GM12892 (cell line): ENCODE results near the gene ITIH3.

Source experiments
- POLR2A ChIP-seq: IDR thresholded peaks from 2 replicates; pipeline ENCODE4 v1.6.1; 2011; ENCODE audit warnings: low read depth, low read length, control low read depth
- TAF1 ChIP-seq: IDR thresholded peaks from 2 replicates; pipeline ENCODE4 v1.6.1; 2011; ENCODE audit warnings: low read depth, mild to moderate bottlenecking, control low read depth, low read length, borderline replicate concordance

DNA sequence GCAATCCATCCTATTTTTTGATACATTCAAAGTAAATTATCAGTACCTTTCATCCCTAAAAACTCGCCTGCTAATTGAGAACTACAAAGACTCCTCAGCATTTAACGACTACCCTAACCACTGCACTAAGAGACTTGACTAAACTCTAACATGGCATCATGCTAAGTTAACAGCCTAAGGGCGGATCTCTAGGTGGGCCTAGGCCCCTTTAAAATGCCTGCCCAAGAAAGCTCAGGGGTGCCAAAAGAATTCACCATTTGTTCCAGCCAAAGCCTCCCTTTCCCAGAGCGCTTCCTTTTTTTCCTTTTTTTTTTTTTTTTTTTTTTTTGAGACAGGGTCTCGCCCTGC is 23.3 kb upstream of the ITIH3 start:
- TF ChIP-seq POLR2A (no peak), TAF1 (no peak)
